BJ (cell line): ENCODE measurements around the gene MAPKAP1. TPM values are rescaled to one million over a fixed set of nuclear protein-coding genes. Genes with fewer than 3 reads are reported as not detected.

Experiments
- CTCF ChIA-PET: fragments of 350-600 bp; formaldehyde crosslinking; extraction: SDS; loops from one replicate; lab custom pipeline; 2021; ENCODE audit warnings: antibody characterized with exemption, inconsistent platforms; lab: Yijun Ruan, JAX
- POLR2A ChIA-PET: fragments of 300-600 bp; sonication (Branson Sonifier 250); formaldehyde crosslinking; extraction: SDS; loops from one replicate; lab custom pipeline; 2021; ENCODE audit warnings: antibody characterized with exemption; lab: Charles Lee
- DNase-seq: peaks from one replicate; pipeline ENCODE4 v3.0.0-alpha.2; 2011; ENCODE audit warnings: low read depth
- H3K27me3 ChIP-seq: 2 replicates; pipeline ENCODE4 v1.6.0; 2011; ENCODE audit warnings: low read length; ENCODE audit not compliant: control insufficient read depth, insufficient read depth
- H3K36me3 ChIP-seq: 2 replicates; pipeline ENCODE4 v1.5.1; 2011; ENCODE audit warnings: low read length; ENCODE audit not compliant: control insufficient read depth, insufficient read depth
- H3K4me3 ChIP-seq: 2 replicates; pipeline ENCODE4 v1.5.1; 2011; ENCODE audit warnings: low read depth, mild to moderate bottlenecking, control low read depth, low read length
- polyA plus RNA-seq: library from polyadenylated mRNA; depleted of rRNA; stranded (reverse); fragments of >200 nt; gene quantifications from 2 replicates; pipeline ENCODE4 v1.2.3, GENCODE V29; 2011
- TF ChIP-seq, protein P1 (sequence below): IDR thresholded peaks from 2 replicates; pipeline ENCODE4 v1.5.1; 2011; ENCODE audit warnings: low read depth, mild to moderate bottlenecking, control low read depth, inconsistent platforms, low read length, moderate library complexity; ENCODE audit not compliant: insufficient read depth

The MAPKAP1 gene
- polyA plus RNA-seq, 1 experiment, result 113 TPM

DNA sequence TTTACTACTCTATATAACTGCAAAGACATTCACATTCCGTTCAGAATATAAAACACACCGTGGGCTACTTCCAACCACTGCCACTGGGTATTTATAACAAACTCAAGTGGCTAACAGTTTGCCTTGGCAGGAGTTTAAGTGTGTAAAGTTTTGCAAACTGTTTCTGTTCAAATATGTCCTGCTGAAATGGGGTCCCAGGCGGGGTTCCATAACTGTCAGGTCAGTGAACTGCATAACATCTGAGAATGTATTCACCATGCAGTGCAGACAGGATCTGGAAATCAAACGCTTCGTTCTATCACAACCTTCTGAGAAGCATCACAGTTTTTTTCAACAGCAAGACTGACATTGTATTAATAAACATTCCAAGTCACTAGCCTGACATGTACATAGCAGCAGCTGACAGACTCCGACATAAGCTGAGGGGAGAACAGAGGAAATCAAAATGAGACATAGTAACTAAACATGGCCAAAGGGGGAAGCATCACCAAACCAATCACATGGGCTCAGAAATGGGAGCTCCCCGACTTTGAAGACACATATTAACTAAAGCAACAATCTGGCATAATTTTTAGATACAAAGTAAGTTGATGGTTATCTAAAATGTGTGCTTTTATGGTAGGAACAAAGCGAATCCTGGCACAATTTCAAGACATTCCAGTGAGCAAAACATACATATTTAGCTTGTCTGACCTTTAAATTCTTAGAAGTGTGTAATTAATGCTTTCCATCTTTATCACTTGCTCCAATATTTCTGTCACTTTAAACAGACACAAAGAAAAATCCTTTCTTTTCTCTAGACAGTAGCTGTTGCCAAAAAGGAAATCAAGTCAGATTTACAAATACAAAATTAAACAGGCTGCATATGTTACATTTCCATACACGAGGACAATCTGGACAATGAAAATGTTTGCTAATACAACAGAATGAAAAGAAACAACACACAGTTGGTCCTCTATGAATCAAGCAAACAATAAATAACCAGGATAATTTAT, 156.8 kb downstream of the MAPKAP1 start:
- Histone ChIP-seq H3K27me3 (no peaks in the 10 kb centered on the region), H3K4me3 (no peak overlapping the region), H3K36me3 (no peaks in the 10 kb centered on the region; the same call in 1 of the 2 replicates)
- DNase-seq, result no peak
- CTCF ChIA-PET, result interaction anchor here (0.7 to 1.9 kb wide), 6 partner anchors 9 to 156 kb away, joined by 3 to 8 read pairs (median 4); no protein-coding TSS in a partner anchor
- POLR2A ChIA-PET, result no interaction called here
- TF ChIP-seq, protein P1, sequence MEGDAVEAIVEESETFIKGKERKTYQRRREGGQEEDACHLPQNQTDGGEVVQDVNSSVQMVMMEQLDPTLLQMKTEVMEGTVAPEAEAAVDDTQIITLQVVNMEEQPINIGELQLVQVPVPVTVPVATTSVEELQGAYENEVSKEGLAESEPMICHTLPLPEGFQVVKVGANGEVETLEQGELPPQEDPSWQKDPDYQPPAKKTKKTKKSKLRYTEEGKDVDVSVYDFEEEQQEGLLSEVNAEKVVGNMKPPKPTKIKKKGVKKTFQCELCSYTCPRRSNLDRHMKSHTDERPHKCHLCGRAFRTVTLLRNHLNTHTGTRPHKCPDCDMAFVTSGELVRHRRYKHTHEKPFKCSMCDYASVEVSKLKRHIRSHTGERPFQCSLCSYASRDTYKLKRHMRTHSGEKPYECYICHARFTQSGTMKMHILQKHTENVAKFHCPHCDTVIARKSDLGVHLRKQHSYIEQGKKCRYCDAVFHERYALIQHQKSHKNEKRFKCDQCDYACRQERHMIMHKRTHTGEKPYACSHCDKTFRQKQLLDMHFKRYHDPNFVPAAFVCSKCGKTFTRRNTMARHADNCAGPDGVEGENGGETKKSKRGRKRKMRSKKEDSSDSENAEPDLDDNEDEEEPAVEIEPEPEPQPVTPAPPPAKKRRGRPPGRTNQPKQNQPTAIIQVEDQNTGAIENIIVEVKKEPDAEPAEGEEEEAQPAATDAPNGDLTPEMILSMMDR, result no peak

DNA sequence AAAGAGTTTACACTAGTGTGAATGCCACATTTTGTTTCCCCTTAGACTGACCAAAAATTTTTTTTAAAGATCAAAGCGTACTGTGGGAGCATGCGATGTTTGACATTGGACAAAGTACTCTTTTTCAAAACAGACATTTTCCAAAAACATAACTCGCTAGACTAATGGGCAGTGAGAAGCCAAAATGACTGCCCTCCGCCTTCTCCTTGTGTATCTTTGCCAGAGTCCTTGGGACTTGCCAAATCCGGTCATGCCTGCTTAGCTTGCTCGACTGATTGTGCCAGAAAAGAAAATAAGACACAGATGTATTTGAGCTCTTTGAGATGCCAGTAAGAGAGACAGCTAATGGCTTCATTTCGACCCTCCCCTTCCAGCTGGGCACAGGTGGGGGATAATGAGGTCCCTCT, 157.5 kb downstream of the MAPKAP1 start:
- POLR2A ChIA-PET, result no interaction called here
- no peaks in the 10 kb centered on the region; the same call in 1 of the 2 replicates for H3K36me3 ChIP-seq
- CTCF ChIA-PET, result interaction anchor here (0.7 to 1.6 kb wide), 2 partner anchors 9 to 155 kb away, joined by 4 to 5 read pairs; no protein-coding TSS in a partner anchor
- H3K27me3 ChIP-seq, result no peaks in the 10 kb centered on the region
- no peak overlapping the region for H3K4me3 ChIP-seq
- DNase-seq, result no peak
- TF ChIP-seq, protein P1, result no peak

DNA sequence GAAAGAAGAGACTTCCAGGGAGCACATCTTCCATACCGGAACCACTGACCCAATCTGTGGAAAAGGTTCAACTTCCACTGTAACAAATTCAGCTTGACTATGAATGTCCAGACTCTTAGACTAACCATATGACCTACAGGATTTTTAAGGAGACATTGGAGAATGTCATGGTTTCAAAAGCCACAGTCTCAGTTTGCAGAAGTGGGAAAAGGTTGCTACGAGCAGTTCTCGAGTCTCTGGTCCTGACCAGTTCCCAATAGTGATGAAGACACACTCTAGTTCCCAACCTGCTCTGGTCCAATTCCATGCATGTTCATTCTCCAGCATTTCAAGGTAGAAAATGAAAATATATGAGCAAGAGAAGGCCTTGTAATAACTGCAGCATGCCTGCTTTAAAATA, 158.0 kb downstream of the MAPKAP1 start:
- TF ChIP-seq, protein P1, result no peak
- Histone ChIP-seq H3K36me3 (no peaks in the 10 kb centered on the region; the same call in 1 of the 2 replicates), H3K27me3 (no peaks in the 10 kb centered on the region), H3K4me3 (no peak overlapping the region)
- ChIA-PET CTCF (interaction anchor here (1.6 kb wide), 1 partner anchor 10 kb away, joined by 5 read pairs; no protein-coding TSS in a partner anchor), POLR2A (no interaction called here)
- DNase-seq, result no peak

DNA sequence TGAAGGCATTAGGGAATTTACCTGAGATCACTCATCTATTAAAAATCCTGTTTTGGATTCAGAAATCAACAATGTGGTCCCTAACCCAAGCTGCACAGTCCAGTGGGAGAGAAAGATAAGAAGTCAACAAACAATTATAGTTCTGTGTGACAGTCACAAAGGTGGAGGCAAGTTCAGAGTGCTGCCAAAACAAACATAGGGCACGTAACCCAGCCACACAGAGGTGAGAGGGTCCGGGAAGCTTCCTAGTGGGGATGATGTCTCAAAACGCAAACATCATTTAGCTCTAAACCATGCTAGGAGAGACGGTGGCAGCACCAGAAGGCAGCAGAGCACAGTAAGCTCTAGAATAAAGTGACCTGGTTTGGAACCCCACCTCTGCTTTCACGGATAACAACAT, 158.9 kb downstream of the MAPKAP1 start:
- ChIA-PET POLR2A (no interaction called here), CTCF (interaction anchor here (1.1 to 1.6 kb wide), 2 partner anchors 11 to 140 kb away, joined by 3 to 5 read pairs; no protein-coding TSS in a partner anchor)
- DNase-seq, result no peak
- Histone ChIP-seq H3K36me3 (no peaks in the 10 kb centered on the region; the same call in 1 of the 2 replicates), H3K27me3 (no peaks in the 10 kb centered on the region), H3K4me3 (no peak overlapping the region)
- TF ChIP-seq, protein P1, result no peak

DNA sequence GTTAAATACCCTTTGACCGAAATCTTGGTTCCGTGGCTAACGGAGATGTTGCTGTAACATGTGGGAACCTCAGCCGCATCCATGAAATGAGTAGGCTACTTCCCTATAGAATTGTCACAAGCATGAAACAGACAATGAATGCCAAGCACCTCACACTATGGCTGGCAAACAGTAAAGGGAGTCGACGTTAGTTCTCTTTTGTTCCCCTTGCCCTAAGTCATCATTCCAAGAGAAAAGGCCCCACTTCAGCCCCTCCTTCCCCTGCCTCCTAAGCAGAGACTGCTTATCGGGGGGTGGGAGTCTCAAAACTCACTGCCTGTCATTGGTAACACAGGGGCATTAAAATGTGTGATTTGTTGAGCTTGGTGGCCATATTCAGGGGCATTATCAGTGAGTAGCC, 159.6 kb downstream of the MAPKAP1 start:
- H3K36me3 ChIP-seq, result no peaks in the 10 kb centered on the region; the same call in 1 of the 2 replicates
- ChIA-PET CTCF (interaction anchor here (0.7 to 1.3 kb wide), 3 partner anchors 11 to 139 kb away, joined by 3 to 6 read pairs (median 3); no protein-coding TSS in a partner anchor), POLR2A (no interaction called here)
- TF ChIP-seq, protein P1, result no peak
- H3K27me3 ChIP-seq, result no peaks in the 10 kb centered on the region
- no peak overlapping the region for H3K4me3 ChIP-seq
- DNase-seq, result no peak
